GM10847 (cell line): ENCODE results near the gene USP40.

Experiments
- POLR2A ChIP-seq: IDR thresholded peaks from 2 replicates; pipeline ENCODE4 v1.6.1; 2011; ENCODE audit not compliant: insufficient read length; ENCODE audit errors: extremely low read depth

USP40 gene

GRCh38 chr2:233449921-233450863, 116.4 kb downstream of the USP40 start:
- TF ChIP-seq POLR2A = no peak

GRCh38 chr2:233449081-233449901, 117.3 kb downstream of the USP40 start:
- TF ChIP-seq POLR2A = no peak

GRCh38 chr2:233448575-233448974, 118.0 kb downstream of the USP40 start:
- TF ChIP-seq POLR2A = no peak

GRCh38 chr2:233448220-233448559, 118.4 kb downstream of the USP40 start:
- TF ChIP-seq POLR2A = no peak

- no peak for TF ChIP-seq POLR2A
Observed at GRCh38 chr2:233447506-233448219, 118.9 kb downstream of the USP40 start.

- TF ChIP-seq POLR2A = no peak
Observed at GRCh38 chr2:233446606-233447305, 119.8 kb downstream of the USP40 start.

GRCh38 chr2:233446121-233446520, 120.5 kb downstream of the USP40 start:
- TF ChIP-seq POLR2A = no peak

- no peak for TF ChIP-seq POLR2A
Observed at GRCh38 chr2:233445152-233445830, 121.3 kb downstream of the USP40 start.

- no peak for TF ChIP-seq POLR2A
Observed at GRCh38 chr2:233444501-233444900, 122.1 kb downstream of the USP40 start.

GRCh38 chr2:233443511-233444183, 122.9 kb downstream of the USP40 start:
- TF ChIP-seq POLR2A = no peak

GRCh38 chr2:233442028-233442310, 124.6 kb downstream of the USP40 start:
- no peak for TF ChIP-seq POLR2A

GRCh38 chr2:233441161-233442027, 125.2 kb downstream of the USP40 start:
- TF ChIP-seq POLR2A = no peak

- TF ChIP-seq POLR2A = no peak
Observed at GRCh38 chr2:233440714-233441113, 125.9 kb downstream of the USP40 start.

- no peak for TF ChIP-seq POLR2A
Observed at GRCh38 chr2:233440314-233440713, 126.3 kb downstream of the USP40 start.
